ENCODE results near the gene PPP2R3C. TPM values are rescaled to one million over a fixed set of nuclear protein-coding genes. Genes with fewer than 3 reads are reported as not detected.
A peak's percentile ranks its signal among the peaks of the same experiment; 100 is the strongest.

Gene PPP2R3C
- total and polyA plus RNA-seq, 4 donors = 19.6 to 42.1 (median 27.3) TPM

DNA sequence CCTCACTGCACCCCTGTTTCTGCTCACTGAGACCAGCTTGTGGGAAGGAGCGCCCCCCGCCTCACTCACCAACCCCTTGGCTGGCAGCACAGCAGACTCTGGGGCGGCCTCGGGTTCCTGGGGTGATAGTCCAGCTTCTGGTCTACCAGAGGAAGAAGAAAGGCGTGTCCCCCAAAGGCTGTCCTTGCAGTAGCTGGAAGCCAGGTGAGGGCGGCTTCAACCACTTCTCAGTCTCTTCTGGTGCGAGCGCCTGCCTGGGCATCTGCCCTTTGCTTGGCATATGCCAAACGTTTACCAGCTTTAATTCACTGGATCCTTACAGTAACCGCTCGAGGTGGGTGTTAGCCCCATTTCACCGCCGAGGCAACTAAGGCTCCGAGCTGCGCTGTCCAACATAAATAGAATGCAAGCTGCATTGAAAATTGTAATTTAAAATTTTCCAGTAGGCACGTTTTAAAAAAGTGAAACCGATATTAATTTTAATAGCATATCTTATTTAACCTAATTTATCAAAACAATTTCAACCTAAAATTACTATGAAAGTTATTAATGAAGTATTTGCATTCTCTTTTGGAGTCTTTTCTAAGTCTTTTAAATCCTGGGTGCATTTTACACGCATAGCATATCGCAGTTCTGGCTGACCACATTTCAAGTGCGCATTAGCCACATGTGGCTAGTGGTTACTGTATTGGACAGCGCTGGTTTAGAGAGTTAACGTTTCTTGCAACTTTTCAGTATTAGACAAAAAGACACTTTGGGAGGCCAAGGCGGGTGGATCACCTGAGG lies 74.8 kb downstream of the PPP2R3C start:
- Histone ChIP-seq H3K4me3 (peak overlapping the region; percentile 99), H3K27me3 (ENCODE audit: control insufficient read depth in 3 of 3, insufficient read depth in 3 of 3, low read length in 2 of 3) (no peaks in the 10 kb centered on the region), H3K27ac (ENCODE audit: low read depth in 1 of 2, low read length in 1 of 2) (peak overlapping the region; percentile 97 to 99), H3K4me1 (ENCODE audit: control insufficient read depth in 5 of 5, insufficient read depth in 5 of 5, low read length in 5 of 5) (peaks cover 0 to 10% (median 8%) of the 10 kb centered on the region in 5 donors), H3K9ac (ENCODE audit: insufficient read depth in 1 of 2, low read length in 2 of 2) (peak overlapping the region; percentile 68 to 73), H3K9me3 (ENCODE audit: control insufficient read depth in 4 of 4, insufficient read depth in 3 of 4, low read length in 3 of 4) (peaks cover 0 to 2% (median 0%) of the 10 kb centered on the region in 4 donors), H3K36me3 (ENCODE audit: control insufficient read depth in 4 of 4, insufficient read depth in 4 of 4, low read length in 4 of 4) (peaks cover 0 to 2% (median 0%) of the 10 kb centered on the region in 4 donors)
- ATAC-seq (ENCODE audit: insufficient read depth, low FRiP score) (peak; percentile 23), DNase-seq (peak in 1 of 3 donors; percentile 48)
- 22 to 25% methylated on average over 23 of the region's 23 CpGs for WGBS, 2 donors
- TF ChIP-seq, protein P1, sequence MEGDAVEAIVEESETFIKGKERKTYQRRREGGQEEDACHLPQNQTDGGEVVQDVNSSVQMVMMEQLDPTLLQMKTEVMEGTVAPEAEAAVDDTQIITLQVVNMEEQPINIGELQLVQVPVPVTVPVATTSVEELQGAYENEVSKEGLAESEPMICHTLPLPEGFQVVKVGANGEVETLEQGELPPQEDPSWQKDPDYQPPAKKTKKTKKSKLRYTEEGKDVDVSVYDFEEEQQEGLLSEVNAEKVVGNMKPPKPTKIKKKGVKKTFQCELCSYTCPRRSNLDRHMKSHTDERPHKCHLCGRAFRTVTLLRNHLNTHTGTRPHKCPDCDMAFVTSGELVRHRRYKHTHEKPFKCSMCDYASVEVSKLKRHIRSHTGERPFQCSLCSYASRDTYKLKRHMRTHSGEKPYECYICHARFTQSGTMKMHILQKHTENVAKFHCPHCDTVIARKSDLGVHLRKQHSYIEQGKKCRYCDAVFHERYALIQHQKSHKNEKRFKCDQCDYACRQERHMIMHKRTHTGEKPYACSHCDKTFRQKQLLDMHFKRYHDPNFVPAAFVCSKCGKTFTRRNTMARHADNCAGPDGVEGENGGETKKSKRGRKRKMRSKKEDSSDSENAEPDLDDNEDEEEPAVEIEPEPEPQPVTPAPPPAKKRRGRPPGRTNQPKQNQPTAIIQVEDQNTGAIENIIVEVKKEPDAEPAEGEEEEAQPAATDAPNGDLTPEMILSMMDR (IDR thresholded peaks at IDR 0.05; ENCODE audit: control extremely low read depth, extremely low read depth) = no peak

DNA sequence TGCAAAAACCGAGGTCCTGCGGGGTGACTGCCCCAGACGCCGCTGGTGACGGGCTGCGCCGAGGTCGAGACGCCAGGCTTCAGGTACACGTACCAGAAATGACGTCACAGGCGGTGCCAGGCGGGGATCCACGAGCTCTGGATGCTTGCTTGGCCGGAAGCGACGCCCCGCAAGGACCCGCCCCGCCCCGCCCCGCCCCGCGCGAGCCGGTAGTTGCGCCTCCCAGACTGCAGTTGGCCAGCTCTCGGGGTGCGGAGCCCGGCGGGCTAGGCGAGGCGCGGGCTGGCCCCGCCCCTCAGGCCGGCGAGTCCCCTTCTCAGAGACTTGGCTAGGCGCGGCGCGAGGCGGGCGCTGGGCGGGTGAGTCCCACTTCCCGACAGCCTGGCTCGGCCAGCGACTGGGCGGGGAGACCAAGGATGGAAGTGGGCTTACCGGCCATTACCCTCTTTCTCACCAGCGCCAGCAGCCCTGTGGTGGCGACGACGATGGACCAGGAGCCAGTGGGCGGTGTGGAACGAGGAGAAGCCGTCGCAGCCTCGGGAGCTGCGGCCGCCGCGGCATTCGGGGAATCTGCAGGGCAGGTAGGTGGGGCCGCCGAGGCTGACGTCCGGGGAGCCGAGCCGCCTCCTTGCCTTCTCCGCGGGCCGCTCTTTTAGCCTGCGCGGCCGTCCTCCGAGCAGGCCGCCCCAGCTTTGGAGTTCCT lies 75.6 kb downstream of the PPP2R3C start, which contains the start of gene FAM177A1:
TSS of gene FAM177A1 (plus strand) at position 225 of the 703 bp plus-strand sequence. CDS start at position 417, 192 bp downstream.
- peak; percentile 98 for ATAC-seq (ENCODE audit: insufficient read depth, low FRiP score)
- H3K27me3 ChIP-seq (ENCODE audit: control insufficient read depth in 3 of 3, insufficient read depth in 3 of 3, low read length in 2 of 3) = no peaks in the 10 kb centered on the region
- DNase-seq = peak; percentile 97 to 99 (median 97)
- 0 to 1% methylated on average over 65 to 77 of the region's 77 CpGs for WGBS, 2 donors
- TF ChIP-seq, protein P1 (IDR thresholded peaks at IDR 0.05; ENCODE audit: control extremely low read depth, extremely low read depth) = no peak
- H3K9ac ChIP-seq (ENCODE audit: insufficient read depth in 1 of 2, low read length in 2 of 2) = peak within 1 kb of the TSS; percentile 93 to 99
- peak within 1 kb of the TSS; percentile 99 for H3K27ac ChIP-seq (ENCODE audit: low read depth in 1 of 2, low read length in 1 of 2)
- H3K4me1 ChIP-seq (ENCODE audit: control insufficient read depth in 5 of 5, insufficient read depth in 5 of 5, low read length in 5 of 5) = peaks cover 0 to 10% (median 6%) of the 10 kb centered on the region in 5 donors
- peak within 1 kb of the TSS; percentile 99 for H3K4me3 ChIP-seq
- H3K9me3 ChIP-seq (ENCODE audit: control insufficient read depth in 4 of 4, insufficient read depth in 3 of 4, low read length in 3 of 4) = peaks cover 0 to 2% (median 0%) of the 10 kb centered on the region in 4 donors
- H3K36me3 ChIP-seq (ENCODE audit: control insufficient read depth in 4 of 4, insufficient read depth in 4 of 4, low read length in 4 of 4) = peaks cover 0 to 2% (median 0%) of the 10 kb centered on the region in 4 donors

- H3K36me3 ChIP-seq (ENCODE audit: control insufficient read depth in 4 of 4, insufficient read depth in 4 of 4, low read length in 4 of 4) = peaks cover 0 to 2% (median 0%) of the 10 kb centered on the region in 4 donors
- peak overlapping the region; percentile 93 to 99 for H3K9ac ChIP-seq (ENCODE audit: insufficient read depth in 1 of 2, low read length in 2 of 2)
- no peaks in the 10 kb centered on the region for H3K27me3 ChIP-seq (ENCODE audit: control insufficient read depth in 3 of 3, insufficient read depth in 3 of 3, low read length in 2 of 3)
- TF ChIP-seq, protein P1 (IDR thresholded peaks at IDR 0.05; ENCODE audit: control extremely low read depth, extremely low read depth) = no peak
- H3K27ac ChIP-seq (ENCODE audit: low read depth in 1 of 2, low read length in 1 of 2) = peak overlapping the region; percentile 98 to 99
- 1% methylated on average over 6 of the region's 6 CpGs for WGBS, 2 donors
- DNase-seq (no peak), ATAC-seq (ENCODE audit: insufficient read depth, low FRiP score) (no peak)
- H3K4me3 ChIP-seq = peak overlapping the region; percentile 37
- peaks cover 0 to 2% (median 0%) of the 10 kb centered on the region in 4 donors for H3K9me3 ChIP-seq (ENCODE audit: control insufficient read depth in 4 of 4, insufficient read depth in 3 of 4, low read length in 3 of 4)
- H3K4me1 ChIP-seq (ENCODE audit: control insufficient read depth in 5 of 5, insufficient read depth in 5 of 5, low read length in 5 of 5) = peaks cover 0 to 10% (median 4%) of the 10 kb centered on the region in 5 donors
These were observed 76.1 kb downstream of the PPP2R3C start for GRCh38 chr14:35045798-35046047.
